K562 (cell line): ENCODE data around the gene SYT10.

Experiments
- CTCF ChIP-seq, 3 experiments: IDR thresholded peaks in 2 of 3; conservative IDR thresholded peaks in 1 of 3; 2 replicates each; pipeline ENCODE4 v1.5.1; 2011 to 2012; ENCODE audit warnings: low read length in 3 of 3, mild to moderate bottlenecking in 3 of 3, control low read depth in 2 of 3, improper control_type of control experiment in 1 of 3, inconsistent platforms in 1 of 3, low read depth in 1 of 3, mixed read lengths in 1 of 3, moderate library complexity in 1 of 3; ENCODE audit not compliant: insufficient read depth in 2 of 3
- GATA2 ChIP-seq: sonication (generic); formaldehyde crosslinking; IDR thresholded peaks from 2 replicates; pipeline ENCODE4 v1.4.0; 2020; ENCODE audit warnings: mild to moderate bottlenecking, missing genetic modification reagents
- POLR2A ChIP-seq: fragments of 450-650 bp; conservative IDR thresholded peaks from 2 replicates; pipeline ENCODE4 v1.6.1; 2016
- RBM22 ChIP-seq: fragments of 200-400 bp; formaldehyde crosslinking; IDR thresholded peaks from 2 replicates; pipeline ENCODE4 v1.6.1; 2018; ENCODE audit warnings: low read length, low read depth; ENCODE audit not compliant: poor library complexity, severe bottlenecking
- TCF7L2 ChIP-seq: fragments of 150-350 bp; IDR thresholded peaks from 2 replicates; pipeline ENCODE4 v1.6.1; 2016; ENCODE audit warnings: low read depth, mild to moderate bottlenecking, low read length, moderate library complexity
- TCFL5 ChIP-seq: fragments of 250-450 bp; sonication (Bioruptor Pico); conservative IDR thresholded peaks from 2 replicates; pipeline ENCODE4 v1.6.1; 2021; ENCODE audit warnings: mild to moderate bottlenecking, moderate library complexity, matching md5 sums
- ZNF644 ChIP-seq: fragments of 200-800 bp; sonication (Bioruptor generic); IDR thresholded peaks from 2 replicates; pipeline ENCODE4 v1.6.1; 2016; ENCODE audit warnings: low read depth, missing genetic modification characterization, missing compliant biosample characterization
- TF ChIP-seq, protein P1 (sequence below), 2 experiments: fragments of 450-650 bp in 1 of 2; IDR thresholded peaks; 2 replicates each; pipeline ENCODE4 v1.6.1; 2011 to 2017; ENCODE audit warnings: low read depth in 2 of 2, antibody characterized with exemption in 1 of 2, borderline replicate concordance in 1 of 2, low read length in 1 of 2, mild to moderate bottlenecking in 1 of 2, mixed read lengths in 1 of 2; ENCODE audit not compliant: control insufficient read depth in 1 of 2

GRCh38 chr12:33349791-33350190 is 89.8 kb downstream of the SYT10 start:
- TF ChIP-seq, protein P1, sequence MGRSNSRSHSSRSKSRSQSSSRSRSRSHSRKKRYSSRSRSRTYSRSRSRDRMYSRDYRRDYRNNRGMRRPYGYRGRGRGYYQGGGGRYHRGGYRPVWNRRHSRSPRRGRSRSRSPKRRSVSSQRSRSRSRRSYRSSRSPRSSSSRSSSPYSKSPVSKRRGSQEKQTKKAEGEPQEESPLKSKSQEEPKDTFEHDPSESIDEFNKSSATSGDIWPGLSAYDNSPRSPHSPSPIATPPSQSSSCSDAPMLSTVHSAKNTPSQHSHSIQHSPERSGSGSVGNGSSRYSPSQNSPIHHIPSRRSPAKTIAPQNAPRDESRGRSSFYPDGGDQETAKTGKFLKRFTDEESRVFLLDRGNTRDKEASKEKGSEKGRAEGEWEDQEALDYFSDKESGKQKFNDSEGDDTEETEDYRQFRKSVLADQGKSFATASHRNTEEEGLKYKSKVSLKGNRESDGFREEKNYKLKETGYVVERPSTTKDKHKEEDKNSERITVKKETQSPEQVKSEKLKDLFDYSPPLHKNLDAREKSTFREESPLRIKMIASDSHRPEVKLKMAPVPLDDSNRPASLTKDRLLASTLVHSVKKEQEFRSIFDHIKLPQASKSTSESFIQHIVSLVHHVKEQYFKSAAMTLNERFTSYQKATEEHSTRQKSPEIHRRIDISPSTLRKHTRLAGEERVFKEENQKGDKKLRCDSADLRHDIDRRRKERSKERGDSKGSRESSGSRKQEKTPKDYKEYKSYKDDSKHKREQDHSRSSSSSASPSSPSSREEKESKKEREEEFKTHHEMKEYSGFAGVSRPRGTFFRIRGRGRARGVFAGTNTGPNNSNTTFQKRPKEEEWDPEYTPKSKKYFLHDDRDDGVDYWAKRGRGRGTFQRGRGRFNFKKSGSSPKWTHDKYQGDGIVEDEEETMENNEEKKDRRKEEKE (IDR thresholded peaks at IDR 0.05; ENCODE audit: borderline replicate concordance in 1 of 2, control insufficient read depth in 1 of 2, low read depth in 2 of 2, low read length in 1 of 2) = no peak
- TF ChIP-seq RBM22 (no peak), CTCF (IDR thresholded peaks at IDR 0.05 in 2 of 3, conservative IDR thresholded peaks at IDR 0.05 in 1 of 3; ENCODE audit: insufficient read depth in 2 of 3, low read depth in 1 of 3, low read length in 3 of 3) (no peak), TCF7L2 (no peak), GATA2 (CRISPR knock-in tag) (no peak), TCFL5 (no peak), ZNF644 (no peak), POLR2A (no peak)
